GM19372 (cell line): ENCODE results near the gene CUX1.
"Not testable (repeated sequence)": the region's sequence is repeated elsewhere in the genome, so short reads cannot be mapped to it uniquely, and the experiment has no call there.

Experiments
- ATAC-seq: cut with Tn5 transposase; IDR thresholded peaks from one replicate; pipeline ENCODE4 v1.9.1; 2021; ENCODE audit warnings: mild to moderate bottlenecking, low read depth, moderate library complexity; ENCODE audit not compliant: unreplicated experiment

The CUX1 gene

GRCh38 chr7:102148799-102149198, 331.4 kb downstream of the CUX1 start:
- ATAC-seq: no peak

DNA sequence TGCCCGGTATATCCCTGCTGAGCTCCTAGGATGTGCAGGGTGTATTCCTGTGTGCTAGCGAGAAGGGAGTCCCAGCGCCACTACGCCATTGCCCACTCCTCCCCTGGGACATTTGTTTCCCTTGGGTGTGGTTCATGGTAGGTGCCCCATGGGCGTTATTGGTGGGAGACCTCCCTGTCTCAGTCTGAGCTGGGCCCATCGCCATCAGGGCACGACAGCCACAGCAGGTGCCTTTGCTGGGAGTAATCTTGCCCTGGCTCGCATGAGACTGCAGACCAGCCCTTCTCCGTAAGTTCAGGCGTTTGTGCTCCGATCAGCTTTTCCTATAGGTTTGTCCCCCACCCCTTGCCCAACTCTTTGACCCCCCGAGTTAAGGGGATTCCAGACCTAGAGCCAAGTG, 332.0 kb downstream of the CUX1 start:
- no peak for ATAC-seq

GRCh38 chr7:102150266-102150665, 332.8 kb downstream of the CUX1 start:
- ATAC-seq: no peak

DNA sequence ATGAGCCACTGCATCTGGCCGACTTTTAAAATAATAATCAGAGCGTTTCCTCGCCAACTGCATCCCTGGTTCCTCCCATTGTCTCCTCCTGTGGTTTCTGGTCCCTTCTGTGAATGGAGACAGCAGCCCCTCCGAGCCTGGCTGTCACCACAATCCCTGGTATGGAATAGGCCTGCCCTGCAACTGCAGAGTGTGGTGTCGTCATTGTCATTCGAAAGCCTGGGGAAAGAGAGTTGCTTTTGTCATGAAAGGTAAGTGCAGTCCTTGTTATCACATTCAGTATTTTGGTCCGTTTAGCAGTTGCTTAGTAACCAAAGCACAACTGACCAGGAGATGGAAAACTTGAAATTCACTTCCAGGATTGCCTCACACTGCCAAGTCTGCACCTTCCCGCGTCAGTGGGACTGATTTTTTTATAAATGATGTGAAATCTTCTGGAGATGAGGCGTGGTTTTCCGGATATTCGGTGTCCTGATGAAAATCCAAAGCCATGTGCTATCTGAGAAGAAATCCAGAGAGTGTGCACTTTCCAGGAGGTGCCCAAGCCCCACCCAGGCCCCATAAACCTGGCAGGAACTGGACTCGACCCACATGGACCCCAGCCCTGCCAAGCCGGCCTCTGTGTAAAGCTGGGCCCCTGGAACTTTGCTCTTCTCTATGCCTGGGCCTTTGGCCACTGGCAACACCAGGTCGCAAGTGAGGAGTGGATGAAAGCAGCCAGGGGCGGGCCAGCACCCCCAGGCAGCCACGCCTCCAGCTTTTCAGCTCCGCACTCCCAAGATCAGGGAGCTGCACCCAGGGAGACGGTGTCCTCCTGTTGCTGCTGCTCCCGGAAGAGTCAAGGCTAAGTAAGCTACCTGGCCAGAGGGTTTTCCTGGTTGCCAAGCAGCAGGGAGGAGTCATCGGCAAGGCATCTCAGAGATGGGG, 335.5 kb downstream of the CUX1 start:
- ATAC-seq: no peak

GRCh38 chr7:102153599-102153946, 336.1 kb downstream of the CUX1 start:
- ATAC-seq: no peak

DNA sequence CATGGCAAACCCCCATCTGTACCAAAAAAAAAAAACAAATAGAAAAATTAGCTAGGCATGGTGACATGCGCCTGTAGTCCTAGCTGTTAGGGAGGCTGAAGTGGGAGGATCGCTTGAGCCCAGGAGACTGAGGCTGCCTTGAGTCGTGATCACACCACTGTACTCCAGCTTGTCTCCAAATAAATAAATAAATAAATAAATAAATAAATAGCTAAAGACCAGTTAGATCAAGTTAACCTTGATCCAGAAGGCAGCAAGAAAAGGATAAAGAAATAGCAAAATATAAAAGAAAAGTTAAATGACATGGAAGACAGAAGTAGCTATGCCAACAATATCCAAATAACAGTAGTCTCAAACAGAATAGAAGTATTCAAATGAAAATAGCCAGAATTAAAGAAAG, 337.0 kb downstream of the CUX1 start:
- ATAC-seq: no peak

GRCh38 chr7:102155821-102156441, 338.5 kb downstream of the CUX1 start:
- no peak for ATAC-seq

DNA sequence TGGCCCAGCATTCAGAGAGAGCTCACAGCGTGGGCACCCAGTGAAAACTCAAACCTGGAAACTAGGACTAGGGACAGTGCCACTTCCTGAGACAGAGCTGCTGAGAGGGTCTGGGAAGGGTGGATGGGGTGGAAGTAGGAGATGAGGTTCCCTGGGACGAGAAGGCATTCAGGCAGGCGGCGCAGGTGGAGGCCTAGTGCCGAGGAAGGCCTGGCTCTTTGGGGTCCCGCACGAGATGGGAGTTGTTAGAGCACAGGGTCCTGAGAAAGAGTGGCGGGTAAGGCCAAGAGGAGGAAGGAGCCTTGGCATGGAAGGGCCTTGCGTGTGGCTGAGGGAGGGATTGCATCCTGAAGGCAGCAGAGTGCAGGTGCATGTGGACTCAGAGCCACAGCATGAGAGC, 339.4 kb downstream of the CUX1 start:
- ATAC-seq: no peak

GRCh38 chr7:102165136-102165535, 347.7 kb downstream of the CUX1 start:
- no peak for ATAC-seq

DNA sequence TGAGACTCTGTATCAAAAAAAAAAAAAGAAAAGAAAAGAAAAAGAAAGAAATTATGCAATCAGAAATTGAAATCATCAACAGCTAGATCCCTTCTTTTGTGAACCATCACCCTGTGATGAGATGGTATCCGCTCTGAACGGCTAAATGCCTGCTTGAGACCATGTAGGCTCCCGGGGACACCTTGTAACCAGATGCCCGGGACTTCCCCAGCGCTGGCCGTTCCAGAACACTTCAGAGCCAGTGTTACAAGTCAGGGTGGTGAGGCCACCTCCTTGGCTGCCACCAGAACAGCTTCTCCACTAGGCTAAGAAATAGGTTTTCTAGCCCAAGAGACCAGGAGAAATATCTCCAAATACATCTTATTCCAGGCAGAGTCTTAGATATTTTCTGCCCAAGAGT, 349.8 kb downstream of the CUX1 start:
- no peak for ATAC-seq

DNA sequence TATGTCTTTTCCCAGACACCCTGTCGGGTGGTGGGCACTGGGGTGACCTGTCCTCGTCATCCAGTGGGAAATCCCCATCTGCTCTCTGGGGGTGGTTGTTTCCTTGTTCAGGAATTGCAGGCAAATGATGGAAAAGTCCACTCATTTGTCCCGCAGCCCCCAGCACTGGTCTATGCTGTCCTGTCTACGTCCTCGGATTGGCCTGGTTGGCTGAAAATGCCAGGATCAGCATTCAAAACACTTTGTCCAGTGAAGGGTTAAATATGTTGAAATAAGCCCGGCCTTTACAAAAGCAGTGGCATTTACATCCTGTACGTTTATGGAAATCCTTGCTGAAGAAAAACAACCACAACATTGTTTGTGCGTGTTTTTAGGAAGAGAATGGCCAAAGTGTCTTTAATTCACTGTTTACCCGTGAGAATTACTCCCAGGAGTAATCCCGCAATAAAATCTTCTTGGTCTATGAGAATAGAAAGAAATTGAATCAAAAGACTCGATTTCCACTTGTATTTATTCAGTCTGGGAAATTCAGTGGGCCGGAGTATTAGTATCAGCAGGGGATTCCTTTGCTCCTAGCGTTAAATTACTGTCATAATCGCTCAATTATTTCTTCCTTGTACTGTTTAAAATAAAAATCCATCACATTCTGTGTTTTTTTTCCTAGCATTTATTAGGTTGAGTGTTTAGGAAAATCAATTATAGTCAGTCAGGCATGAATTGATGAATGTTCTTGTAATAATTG, 352.4 kb downstream of the CUX1 start:
- ATAC-seq: no peak

DNA sequence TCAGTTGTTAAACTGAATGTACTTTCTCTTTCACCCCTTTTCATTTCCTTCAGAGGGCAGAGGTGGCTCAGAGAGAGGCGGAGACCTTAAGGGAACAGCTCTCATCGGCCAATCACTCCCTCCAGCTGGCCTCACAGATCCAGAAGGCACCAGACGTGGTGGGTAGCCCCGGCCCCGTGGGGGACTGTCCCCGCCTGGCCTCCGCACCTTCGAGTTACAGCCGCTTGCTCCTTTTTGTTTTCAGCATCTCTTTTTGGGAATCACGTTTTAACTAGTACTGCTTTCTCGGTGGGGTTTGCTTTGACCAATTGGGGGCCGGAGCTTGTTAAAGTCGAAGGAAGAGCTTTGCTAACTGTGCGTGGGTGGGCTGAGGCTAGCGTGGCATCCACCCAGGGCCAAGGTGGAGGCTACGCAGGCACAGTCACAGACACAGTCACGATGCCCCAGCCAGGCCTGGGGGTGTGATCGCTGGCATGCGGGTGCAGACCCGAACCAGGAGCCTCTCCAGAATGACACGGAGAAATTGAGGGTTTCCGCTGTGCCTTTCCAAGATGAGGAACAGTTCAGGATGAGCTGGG, 353.1 kb downstream of the CUX1 start:
- ATAC-seq: no peak

DNA sequence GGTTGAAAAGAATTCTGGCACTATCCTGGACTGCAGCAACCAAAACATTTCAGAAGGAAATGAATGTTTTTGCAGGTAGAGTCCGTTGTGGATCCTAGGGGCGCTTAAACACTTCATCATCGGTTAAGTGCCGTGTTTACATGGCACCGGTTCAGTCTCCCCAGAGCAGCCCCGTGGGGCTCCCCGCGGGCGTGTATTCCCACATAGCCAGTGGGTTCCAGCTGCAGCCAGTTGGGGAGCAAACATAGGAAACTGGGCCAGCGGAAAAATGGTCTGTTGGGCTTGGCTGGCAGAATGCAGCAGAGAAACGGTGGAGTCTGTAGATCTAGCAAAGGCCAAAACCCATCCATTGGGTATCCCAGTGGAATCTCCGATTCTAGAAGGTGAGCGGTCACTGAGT, 356.2 kb downstream of the CUX1 start:
- no peak for ATAC-seq

DNA sequence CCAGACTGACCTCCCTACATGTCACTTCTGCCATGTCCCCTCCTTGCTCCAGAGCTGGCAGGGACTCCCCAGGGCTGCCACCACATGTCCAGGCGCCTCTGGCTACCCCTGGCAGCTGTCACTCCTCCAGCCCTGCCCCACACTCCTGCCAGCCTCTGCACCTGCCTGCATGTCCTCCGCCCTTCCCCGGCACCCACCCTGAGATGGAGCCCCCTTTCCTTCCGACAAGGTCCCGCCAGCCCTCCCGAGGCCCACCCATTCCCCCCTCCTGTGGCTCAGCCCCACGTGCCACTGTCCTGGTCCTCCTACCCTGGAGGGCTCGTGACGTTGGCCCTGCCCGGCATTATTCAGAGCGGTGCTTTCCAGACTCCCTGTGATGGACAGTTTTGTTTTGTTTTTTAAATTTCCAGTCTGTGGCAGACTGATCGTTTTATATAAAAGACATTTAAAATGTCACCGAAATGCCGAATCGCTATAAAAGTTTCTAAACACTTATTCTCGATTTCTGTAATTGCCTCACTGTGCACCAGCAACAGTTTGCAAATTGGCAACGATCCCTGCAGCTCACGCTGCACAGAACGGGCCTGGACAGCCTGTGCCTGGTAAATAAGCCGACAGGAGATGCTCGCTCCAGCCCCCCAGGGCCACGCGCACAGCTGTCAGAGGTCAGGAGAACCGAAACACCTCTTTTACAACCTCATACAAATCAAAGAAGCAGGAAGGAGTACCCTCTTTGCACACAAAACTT, 358.2 kb downstream of the CUX1 start:
- ATAC-seq: no peak

DNA sequence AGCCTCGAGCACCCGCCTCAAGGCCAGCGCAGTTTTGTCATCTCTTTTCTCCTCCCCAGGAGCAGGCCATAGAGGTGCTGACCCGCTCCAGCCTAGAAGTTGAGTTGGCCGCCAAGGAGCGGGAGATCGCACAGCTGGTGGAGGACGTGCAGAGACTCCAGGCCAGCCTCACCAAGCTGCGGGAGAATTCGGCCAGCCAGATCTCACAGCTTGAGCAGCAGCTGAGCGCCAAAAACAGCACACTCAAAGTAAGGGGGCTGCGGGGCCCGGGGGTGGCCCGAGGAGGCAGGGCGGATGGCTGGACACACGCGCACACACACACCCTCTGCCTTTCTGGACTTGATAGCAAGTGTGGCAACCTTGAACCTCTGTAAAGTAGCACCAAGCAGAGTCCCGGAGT, 361.0 kb downstream of the CUX1 start:
- no peak for ATAC-seq

- no peak for ATAC-seq
Observed at GRCh38 chr7:102180727-102181126, 363.3 kb downstream of the CUX1 start.

GRCh38 chr7:102181517-102181916, 364.1 kb downstream of the CUX1 start:
- ATAC-seq: no peak

DNA sequence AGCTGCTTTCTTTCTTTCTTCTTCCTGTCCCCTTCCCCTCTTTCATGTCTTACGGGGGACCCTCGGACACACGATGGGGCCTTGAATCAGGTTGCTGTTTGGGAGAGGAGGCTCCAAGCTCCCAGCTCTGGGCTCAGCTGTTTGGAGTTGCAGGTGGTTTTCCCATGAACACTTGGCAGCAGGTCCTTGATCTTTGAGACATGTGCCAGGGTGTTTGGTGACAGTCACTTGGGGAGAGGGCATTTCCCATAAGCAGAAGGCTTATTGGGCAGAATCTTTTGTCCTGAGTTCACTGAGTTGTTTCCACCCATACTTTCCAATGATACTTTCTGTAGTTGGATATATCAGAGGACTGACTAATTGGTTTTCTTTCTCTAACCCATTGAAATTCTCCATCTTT, 364.6 kb downstream of the CUX1 start:
- no peak for ATAC-seq

- not testable (repeated sequence) for ATAC-seq
Observed at GRCh38 chr7:102183848-102184247, 366.4 kb downstream of the CUX1 start.

- ATAC-seq: no peak
Observed at GRCh38 chr7:102184303-102184702, 366.9 kb downstream of the CUX1 start.
